GM18498 (cell line): ENCODE measurements around the gene CACNG4.
"Not testable (repeated sequence)": the region's sequence is repeated elsewhere in the genome, so short reads cannot be mapped to it uniquely, and the experiment has no call there.

ENCODE experiments used
- ATAC-seq: cut with Tn5 transposase; IDR thresholded peaks from one replicate; pipeline ENCODE4 v1.9.1; 2021; ENCODE audit warnings: mild to moderate bottlenecking, moderate library complexity; ENCODE audit not compliant: unreplicated experiment

The CACNG4 gene

GRCh38 chr17:67040652-67041051 is 76.1 kb downstream of the CACNG4 start:
- ATAC-seq = no peak

DNA sequence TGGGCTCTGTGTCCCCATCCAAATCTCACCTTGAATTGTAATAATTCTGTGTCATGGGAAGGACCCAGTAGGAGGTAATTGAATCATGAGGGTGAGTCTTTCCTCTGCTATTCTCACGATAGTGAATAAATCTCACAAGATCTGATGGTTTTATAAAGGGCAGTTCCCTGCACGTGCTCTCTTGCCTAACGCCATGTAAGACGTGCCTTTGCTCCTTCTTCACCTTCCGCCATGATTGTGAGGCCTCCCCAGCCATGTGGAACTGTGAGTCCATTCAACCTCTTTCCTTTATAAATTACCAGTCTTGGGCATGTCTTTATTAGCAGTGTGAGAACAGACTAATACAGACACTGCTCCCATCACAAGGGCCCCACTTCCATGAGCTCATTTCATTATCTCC is 76.6 kb downstream of the CACNG4 start:
- ATAC-seq = not testable (repeated sequence)

- ATAC-seq = no peak
Measured at GRCh38 chr17:67041531-67041930, 77.0 kb downstream of the CACNG4 start.

GRCh38 chr17:67041941-67042899 is 77.7 kb downstream of the CACNG4 start:
- ATAC-seq = no peak

- no peak for ATAC-seq
Measured at GRCh38 chr17:67043283-67043682, 78.8 kb downstream of the CACNG4 start.

GRCh38 chr17:67044016-67044772 is 79.7 kb downstream of the CACNG4 start, which contains the start of gene CACNG1:
Gene CACNG1 (plus strand): TSS chr17:67044554. CDS start chr17:67044661, 107 bp downstream.
- ATAC-seq = no peak

DNA sequence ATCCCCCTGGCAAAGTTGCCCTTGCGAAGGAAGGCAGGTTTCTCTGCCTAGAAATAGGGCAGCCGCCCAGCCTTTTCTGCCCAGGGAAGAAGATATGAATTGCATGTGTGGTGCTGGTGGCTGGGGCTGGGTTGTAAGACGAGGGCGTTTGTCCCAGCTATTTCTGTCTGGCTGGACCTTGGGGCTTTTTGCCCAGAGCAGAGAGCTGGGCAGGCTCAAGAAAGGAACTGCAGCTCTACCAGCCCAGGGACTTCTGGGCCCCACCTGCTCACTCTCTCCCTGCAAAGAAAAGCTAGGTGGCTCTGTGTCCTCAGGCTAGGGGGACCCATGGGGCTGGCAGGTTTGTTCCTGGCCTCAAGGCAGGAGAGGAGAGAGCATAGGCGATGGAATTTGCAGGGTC is 80.4 kb downstream of the CACNG4 start:
- no peak for ATAC-seq

DNA sequence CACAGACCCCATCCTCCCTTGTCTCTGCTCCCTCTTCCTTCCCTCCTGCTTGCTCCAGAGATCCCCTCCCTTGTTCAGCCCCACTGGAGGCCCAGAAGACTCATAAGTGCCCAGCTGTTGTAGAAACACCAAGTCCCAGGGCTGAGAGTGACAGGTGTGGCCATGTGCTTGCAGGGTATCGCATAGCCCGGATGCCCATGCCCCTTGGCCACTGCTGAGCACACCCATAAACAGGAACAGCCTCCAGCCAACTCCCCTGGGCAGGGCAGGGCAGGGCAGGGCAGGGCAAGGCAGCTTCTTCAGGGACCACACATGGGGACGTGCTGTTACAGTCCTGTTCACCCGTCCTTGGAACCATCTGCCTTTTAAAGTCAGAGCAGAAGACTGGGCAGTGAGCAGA is 81.9 kb downstream of the CACNG4 start:
- no peak for ATAC-seq

DNA sequence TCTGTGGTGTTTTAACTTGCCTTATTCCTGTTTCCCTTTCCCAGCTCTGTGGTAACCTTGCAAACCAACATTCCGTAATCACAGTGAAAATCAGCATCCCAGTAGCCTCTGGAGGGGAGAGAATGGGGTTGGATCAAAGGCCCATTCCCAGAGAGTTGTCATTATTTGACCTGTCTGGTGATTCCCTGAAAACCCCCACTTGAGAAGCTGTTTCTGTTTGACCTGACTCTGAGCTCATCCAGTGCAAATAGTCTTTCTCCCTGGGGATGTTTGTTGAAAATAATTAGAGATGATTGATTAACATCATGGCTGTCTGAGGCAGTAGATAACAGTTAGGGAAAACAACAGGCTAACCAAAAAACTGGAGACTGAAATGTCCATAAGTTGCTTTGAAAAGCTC is 82.9 kb downstream of the CACNG4 start:
- no peak for ATAC-seq

DNA sequence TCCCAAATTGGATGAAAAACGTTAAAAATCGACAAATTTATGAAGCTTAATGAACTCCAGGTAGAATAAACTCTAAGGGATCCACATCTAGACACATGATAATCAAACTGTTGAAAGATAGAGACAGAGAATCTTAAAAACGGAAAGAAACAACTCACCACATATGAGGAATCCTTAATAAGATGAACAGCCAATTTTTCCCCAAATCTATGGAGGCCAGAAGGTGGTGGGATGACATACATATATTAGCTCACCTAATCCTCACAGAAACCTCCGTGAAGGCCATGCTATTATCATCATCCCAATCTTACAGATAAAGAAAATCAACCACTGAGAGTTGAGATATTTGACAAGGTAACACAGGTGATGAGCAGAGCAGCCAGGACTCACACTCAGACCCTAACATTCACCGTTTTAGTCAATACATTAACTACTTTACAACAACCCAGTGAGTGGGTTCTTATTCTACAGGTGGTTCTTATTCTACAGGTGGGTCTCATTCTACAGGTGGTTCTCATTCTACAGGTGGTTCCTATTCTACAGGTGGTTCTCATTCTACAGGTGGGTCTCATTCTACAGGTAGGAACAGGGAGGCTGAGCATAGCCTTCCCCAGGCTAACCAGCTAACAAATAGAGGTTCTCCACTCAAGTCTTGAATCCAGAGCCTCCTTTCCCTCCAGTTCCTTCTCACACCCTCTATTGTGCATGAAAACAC is 84.7 kb downstream of the CACNG4 start:
- no peak for ATAC-seq

- ATAC-seq = no peak
Measured at GRCh38 chr17:67050066-67050465, 85.6 kb downstream of the CACNG4 start.

DNA sequence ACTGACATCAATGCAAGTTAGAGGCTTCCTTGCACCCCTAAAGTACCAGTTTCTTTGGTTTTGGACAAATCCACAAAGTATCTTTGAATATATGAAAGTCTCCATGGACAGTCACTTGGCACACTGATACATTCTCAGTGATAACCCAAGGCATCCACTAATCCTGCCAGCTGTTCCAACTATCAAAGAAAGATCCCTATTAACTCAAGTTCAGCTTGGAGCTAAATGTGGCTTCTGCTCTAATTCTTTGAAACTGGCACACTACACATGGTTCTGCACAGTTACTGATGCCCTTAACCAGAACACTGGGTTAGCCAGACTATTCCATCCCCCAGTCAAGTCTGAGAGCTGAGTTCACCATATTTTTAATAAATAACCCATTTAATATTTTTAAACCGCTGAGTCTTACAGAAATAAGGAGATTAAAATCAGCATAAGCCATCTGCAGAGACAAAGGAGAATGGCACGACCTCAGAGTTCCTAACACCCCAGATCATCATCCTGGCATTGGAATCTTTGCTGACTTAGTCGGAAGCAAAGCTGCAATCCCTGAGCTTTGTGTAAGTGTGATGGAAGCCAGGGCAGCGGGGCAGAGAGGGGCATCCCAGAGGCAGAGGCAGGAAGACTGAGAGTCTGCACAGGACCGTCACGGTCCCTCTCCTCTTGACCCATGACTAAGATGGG is 86.1 kb downstream of the CACNG4 start:
- ATAC-seq = no peak

- ATAC-seq = no peak
Measured at GRCh38 chr17:67051155-67051538, 86.6 kb downstream of the CACNG4 start.

- no peak for ATAC-seq
Measured at GRCh38 chr17:67051837-67052236, 87.3 kb downstream of the CACNG4 start.

DNA sequence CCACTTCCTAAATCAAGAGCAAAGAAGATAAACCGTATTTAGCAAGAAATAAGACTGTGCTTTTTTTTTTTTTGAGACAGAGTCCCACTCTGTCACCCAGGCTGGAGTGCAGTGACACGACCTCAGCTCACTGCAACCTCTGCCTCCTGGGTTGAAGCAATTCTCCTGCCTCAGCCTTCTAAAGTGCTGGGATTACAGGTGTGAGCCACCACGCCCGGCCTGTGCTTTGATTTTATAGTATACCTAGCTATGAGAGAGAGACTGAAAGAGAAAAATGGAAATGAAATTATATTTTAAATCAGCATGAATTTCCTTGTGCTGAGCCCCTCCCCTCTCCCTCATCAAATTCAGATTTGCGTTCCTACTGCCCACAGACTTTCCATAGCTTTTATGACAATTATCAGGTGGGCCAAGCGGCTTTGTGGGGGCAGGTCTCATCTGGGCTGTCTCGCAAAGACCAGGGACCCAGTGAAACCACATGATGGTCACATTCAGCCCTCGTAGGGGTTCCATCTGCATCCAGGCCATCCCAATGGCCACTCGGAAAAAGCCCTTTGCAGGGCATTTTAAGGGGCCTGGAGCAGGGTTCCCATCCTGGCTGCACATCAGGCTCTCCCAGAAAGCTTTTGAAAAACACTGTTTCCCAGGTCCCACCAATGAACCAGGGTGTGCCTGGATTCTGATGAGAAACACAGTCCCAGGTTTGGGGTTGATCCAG is 88.4 kb downstream of the CACNG4 start:
- no peak for ATAC-seq

GRCh38 chr17:67053438-67054000 is 89.0 kb downstream of the CACNG4 start:
- no peak for ATAC-seq

DNA sequence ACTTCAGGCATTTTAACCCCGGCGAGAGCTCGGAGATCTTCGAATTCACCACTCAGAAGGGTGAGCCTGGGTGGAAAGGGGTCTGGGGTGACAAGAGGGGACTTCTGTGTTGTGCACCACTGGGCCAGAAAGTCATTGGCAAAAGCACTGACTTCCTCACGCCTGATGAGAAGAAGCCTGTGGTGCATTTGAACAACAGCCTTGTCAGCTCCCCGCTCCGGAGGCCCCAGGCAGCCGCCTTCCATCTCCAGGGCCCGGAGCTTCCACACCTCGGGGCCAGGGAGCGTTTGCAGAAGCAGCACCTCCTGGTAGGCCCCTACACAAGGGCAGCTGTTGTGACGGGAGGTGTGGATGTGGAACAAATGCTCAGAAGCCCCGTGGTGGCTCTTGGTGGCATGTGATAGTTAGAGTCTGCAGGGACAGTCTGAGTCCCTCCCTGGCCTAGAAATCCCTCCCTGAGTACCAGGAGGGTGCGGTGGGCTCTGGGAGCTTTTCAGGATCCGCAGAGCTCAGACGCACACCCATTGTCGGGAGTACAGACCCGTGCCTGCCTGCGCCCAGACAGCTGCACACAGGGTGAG is 89.6 kb downstream of the CACNG4 start:
- no peak for ATAC-seq

- ATAC-seq = no peak
Measured at GRCh38 chr17:67054608-67055007, 90.1 kb downstream of the CACNG4 start.

DNA sequence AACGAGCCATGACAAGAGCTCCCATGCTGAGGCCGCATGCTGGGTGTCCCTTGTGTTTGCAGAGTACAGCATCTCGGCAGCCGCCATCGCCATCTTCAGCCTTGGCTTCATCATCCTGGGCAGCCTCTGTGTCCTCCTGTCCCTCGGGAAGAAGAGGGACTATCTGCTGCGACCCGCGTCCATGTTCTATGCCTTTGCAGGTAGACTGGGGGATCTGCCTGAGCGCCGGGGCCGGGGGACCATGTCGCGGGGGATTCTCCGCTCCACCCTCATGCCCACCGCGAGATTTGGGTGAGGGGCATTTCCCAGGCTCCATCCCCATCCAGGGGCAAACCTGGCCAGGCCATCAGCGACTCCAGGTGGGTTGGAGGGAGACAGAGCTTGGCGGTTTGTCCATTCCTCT is 90.5 kb downstream of the CACNG4 start:
- no peak for ATAC-seq
